Measurements from ENCODE around the gene NTM.

NTM gene

DNA sequence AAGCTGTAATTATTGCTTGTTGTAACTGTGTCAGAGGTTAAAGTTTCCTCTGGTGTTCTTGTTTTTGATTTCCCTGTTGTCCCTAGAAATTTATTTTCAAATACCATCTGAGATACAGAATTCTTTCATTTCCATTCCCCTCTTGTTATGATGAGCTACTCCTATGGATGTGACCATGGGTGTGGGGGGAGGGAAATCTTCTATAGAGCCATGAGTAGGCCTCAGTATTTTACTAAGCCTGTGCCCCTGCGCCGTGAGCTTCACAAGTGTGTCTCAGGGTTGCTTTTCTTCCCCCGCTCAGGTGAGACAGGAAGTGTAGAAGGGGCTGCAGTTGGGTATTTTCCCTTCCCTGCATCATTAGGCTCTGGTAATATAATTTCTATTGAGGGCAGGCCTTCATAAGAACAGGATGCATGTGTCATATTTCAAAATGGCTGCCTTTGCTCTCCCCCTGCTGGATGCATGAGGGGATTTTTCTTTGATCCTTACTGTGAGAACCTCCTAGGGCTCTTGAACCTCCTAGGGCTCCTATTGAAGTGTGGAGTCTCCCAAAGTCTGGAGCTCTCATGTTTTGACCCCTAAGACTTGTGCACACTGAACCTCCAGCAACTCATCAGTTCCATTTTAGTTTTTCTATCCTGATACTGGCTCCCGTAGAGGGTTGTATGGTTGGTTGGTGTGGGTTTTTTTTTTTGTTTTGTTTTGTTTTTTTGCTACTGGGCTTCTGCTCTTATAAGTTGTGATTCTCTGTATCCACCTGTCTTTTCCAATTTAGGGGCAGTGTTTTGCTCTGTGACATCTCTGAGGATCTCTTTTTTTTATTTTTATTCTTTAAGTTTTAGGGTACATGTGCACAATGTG lies 658.2 kb downstream of the NTM start:
- DNase-seq = peak in 1 of 4 experiments; percentile 7

DNA sequence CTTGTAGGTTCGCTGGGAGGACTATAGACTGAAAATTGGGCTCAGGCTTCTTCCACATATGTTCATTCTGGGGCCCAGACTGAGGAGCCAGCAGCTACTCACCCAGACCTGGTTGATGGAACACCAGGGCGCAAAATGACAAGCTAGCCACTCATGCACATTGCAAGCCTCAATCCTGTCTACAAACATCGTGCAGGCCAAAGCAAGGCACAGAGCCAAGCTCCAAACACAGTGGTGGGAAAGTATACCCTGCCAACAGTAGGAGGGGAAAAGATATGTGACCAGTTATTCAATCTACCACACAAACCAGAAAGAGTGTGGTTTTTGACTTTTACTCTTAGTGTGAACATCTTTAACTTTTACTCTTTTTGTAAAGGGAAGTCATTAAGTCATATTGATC lies 660.5 kb downstream of the NTM start:
- no peak for DNase-seq

DNA sequence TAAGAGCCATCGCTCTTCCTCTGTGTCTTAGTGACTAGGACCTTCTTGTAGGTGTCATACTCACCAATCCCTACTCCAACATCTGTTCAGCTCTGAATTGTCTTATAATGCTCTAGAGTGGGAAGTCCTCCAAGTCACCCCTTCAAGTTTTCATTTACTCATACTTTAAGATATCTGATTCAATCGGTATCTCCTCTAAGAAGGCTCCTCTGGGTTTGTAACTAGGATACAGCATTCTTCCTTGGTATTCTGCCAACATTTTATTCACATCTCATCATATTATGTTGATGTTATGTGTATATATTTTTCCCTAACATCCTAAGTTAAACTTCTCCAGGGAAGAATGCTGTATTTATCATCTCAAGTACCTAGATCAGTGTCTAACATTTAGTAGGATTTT lies 662.1 kb downstream of the NTM start:
- DNase-seq = no peak

DNA sequence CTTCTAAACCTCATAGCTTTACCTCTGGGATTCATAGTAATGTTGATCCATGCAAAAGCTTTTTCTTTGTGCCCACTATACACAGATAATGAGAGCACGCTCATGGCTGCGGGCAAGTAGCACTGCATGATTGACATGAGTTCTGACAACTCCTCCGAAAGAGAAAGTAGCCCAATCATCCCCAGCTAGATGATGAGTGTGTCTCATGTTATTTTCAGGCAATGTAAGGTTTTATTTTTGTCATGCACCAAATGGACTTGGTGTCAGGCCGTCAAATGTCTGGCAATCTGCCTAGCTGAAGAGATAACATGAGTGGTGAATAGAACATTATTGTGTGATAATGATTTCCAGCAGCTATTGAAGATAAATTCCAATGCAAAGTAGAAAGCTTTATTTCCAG lies 662.6 kb downstream of the NTM start:
- DNase-seq = no peak

DNA sequence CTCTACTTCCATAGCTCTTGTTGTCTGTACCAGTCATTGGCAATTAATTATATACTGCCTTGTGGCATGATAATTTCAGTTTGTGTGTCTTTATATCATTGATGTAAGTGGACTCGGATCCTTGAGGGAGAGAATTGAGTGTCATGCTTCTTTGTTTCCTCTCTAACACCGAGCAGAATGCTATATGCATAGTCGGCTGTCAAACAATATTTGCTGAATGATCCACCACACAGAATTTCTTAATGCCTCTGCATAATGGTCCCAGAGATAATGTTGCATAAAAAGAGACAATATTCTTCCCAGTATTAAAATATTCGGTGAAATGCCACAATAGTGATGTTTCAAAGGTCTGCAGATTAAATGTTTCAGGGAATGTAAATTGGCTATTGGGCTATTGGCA lies 664.8 kb downstream of the NTM start:
- peak in 2 of 4 experiments; percentile 13 to 30 for DNase-seq

DNA sequence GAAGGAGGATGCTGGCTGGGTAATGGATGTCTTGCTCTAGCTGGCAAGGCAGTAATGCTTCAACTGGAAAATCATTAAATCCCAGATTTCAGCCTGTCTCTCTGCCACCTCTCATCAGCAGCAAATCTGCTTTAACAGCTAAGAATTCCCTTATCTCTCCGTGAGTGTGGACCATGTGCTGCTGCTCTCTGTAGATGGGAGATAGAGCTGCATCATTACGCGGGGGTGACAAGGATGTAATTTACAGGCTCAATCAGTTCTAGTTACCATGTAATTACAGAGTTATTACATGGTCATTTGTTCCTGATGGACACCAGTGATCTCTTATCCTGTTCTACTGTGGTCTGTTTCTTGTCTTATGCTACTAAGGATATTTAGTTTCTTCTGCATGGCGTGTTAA lies 665.4 kb downstream of the NTM start:
- no peak for DNase-seq

DNA sequence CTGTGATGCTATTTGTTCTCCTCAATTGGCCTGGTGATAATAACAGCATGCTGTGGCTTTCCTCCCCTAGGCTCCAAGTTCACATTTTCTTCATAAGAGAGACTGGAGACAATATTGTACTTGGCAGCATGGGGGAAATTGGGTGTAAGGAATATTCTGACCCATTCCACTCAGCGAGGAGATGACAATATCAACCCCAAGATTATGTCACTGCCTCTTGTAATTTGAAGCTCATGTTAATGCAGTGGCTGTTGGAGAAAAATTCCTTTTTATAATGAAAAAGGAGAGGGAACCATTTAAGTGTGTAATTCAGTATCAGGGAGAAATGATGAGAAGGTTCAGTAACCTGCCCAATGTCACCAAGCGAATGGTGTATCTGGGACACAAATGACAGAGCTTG lies 665.8 kb downstream of the NTM start:
- no peak for DNase-seq

DNA sequence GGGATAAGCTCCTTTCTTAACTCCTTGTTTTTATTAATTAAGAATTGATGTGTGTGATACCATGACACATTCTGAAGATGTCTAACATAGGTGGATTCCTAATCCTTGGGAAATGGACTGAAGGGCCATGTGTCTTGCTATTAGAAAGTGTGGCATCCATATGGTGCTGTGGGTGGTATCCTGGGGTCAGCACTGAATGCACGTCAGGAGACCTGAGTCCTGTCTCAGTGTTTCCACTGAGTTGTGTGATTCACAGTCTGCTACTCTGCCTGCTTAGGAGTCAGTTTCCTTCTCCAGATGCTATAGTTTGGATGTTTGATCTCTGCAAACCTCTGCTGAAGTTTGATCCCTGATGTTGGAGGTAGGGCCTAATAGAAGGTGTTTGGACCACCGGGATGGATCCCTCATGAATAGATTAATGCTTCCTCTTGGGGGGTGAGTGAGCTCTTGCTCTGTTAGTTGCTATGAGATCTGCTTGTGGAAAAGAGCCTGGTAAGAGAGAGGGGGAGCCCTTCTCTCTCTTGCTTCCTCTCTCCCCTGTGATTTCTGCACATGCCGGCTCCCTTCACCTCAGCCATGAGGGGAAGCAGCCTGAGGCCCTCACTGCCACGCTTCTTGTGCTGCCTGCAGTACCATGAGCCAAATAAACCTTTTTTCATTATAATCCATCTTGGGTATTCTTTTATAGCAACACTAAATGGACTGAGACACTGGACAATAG lies 666.5 kb downstream of the NTM start:
- DNase-seq = no peak

DNA sequence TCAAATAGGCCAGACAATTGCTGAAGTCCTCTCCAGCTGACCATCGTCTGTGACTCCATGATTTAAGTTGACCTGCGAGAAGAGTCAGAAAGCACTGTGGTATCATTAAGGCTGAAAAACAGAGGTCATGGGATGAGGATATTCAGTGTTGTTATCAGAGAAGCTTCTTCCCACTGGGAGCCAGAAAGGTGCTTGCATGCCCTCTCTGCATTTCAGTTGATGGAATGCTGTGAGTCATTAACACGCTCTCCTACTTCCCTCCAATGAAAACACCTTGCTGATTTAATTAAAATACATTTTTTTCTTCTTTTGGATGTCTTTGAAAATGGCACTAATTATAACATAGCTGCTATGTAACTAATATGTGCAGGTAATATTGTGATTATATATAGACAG lies 667.0 kb downstream of the NTM start:
- no peak for DNase-seq

DNA sequence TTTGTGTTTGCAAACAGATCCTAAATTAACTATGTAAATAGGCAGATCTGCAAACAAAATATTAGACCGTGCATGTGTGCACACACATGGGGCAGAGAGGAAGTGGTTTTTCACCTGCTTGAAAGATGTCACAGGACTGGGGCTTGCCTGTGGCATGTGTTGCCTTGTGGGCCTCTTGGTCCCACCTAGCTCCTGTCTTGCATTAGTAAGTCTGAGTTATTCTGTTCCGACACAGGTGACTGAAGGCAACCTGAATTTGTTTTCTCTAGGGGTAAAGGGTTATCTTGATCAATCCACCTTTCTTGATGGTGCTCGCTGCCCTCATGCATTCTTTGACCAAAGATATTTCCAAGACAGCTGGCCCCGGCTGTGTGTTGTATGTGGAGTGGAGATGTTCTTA lies 667.5 kb downstream of the NTM start:
- no peak for DNase-seq

DNA sequence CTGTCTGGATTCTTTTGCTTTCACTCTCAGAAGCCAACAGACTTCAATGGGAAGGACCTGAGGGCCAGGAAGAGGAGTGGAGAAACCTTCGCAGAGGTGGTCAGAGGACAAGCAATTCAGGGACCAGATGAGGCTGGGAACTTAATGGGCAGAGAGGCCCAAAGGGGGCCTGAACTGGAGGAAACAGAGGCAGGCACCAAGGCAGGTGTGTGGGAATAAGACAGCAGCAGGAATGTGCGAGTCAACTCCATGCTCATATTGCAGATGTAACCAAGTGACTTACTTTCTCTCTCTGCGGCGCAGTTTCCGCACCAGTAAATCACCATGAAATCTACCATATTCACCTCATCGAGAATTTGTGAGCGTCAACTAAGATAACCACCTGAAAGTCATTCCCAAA lies 669.1 kb downstream of the NTM start:
- no peak for DNase-seq

DNA sequence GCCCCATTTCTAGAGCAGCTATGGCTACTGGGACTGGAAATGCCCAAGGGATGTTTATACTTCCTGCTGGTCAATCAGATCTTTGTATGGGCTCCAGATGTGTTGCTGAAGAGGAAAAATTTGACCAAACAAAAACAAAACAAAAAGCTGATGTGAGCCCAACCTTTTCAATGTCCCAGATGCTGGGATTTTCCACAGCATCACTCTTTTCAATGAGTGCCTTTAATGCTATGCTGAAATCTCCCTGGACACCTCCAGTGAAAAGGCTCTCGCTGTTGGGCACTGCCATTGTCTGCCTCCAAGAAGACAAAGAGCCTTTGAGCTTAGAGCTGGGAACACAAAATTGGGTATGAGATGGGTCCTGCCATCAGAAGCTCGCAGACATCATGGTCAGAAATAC lies 671.9 kb downstream of the NTM start:
- no peak for DNase-seq

DNA sequence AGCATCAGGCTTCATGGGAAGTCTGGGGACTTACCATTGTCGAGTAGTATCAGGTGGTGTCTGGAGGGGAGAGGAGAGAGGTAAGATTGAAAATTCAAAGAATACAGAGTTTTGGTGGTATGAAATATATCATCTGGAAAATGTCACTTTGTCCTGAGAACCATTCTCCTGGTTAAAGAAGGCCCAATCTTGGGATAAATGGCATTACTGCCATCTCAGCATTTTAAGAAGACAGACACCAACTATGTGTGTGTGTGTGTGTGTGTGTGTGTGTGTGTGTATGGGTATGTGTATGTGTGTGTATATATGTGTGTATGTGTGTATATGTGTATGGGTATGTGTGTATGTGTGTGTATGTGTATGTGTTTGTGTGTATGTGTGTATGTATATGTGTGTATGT lies 673.3 kb downstream of the NTM start:
- no peak for DNase-seq

DNA sequence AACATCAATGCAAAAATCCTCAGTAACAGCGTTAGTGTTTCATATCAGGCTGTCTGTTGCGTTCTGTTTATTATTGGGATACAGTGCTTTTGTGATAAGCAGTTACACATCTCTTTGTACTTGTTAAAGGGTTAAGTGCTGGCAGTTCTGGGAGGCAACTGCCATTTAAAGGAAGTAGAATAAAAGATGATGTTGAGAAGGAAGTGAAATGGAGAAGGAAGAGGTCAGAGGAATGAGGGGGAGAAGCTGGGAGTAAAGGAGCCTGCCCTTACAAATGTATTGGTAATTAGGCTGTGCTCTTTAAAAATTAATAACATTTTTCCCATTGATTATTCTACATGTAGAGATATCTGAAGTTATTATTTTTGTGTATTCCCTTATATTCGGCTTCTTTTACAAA lies 674.7 kb downstream of the NTM start:
- peak; percentile 23 to 76 (median 66) for DNase-seq

DNA sequence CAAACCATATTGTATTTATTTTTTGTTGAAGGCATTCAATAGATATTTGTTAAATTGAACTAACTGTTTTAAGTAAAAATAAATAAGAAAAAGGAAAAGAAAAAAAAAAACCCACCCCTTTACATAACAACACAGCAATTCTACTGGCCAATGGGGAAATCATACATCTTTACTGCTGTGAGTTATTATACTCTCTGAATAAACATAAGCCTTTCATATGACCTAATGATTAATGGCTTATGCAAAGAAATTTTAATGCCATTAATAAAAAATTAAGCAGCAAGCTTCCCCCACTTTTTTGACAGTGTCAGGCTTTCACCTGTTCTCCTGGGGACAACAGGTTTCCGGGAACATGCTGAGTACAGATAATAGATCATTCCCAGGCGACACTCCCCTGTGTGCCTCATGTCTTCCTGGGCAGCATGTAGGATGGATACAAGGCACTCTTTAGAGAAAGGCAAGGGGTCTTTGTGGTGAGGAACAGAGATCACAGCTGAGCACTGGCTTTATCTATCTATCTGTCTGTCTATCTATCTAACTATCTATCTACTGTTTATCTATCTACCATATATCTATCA lies 676.0 kb downstream of the NTM start:
- no peak for DNase-seq

DNA sequence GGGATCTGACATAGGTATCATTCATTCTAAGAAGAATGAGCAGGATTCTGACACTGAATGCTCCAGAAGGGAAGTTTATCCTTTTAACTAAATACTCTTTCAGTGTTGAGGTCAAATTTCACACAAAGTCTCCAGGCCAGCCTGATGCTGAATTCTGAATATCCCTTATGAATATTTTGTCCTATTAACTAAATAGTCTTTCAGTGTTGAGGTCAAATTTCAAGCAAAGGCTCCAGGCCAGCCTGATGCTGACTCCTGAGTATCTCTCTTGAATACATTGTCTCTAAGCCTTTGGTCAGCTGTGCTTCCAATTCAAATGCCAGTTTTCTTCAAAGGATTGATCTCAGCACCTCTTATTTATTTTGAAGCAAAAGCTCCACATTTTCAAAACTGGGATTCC lies 676.8 kb downstream of the NTM start:
- DNase-seq = no peak

DNA sequence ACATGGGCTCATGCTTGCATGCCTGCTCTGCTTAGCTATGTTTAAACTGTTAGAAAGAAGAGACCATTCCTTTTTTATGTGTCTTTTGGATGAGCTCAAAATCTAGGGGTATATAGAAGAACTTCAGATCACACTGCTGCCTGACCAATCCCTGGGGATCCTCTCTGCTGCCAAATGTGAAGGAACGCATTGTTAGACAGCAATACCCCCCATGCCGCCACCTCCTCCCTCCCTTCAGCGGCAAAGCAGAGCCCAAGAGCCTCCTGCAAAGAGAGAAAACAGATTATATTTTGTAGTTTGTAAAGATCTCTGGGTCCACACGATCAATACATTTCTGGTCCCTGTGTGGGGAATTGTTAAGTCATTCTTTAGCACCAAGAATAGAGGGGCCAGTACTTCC lies 677.6 kb downstream of the NTM start:
- no peak for DNase-seq

DNA sequence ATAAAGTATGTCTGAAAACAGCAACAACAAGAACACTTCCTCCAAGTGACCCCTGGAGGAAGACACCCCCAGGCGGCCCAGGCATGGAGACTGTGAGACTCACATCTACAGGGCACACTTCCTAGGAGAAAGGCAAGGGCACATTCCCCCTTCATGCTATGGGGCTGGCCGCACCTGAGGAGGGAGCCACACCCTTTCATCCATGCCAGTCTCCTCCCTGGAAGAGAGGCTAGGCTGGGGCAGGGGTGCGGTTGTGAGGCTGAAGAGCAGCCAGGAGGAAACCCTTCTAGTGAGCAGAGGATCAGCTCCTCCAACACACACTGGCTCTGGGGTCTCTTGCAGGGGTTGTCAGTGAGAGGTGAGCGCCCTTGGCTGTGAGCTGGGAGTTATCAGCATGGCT lies 678.8 kb downstream of the NTM start:
- no peak for DNase-seq

DNA sequence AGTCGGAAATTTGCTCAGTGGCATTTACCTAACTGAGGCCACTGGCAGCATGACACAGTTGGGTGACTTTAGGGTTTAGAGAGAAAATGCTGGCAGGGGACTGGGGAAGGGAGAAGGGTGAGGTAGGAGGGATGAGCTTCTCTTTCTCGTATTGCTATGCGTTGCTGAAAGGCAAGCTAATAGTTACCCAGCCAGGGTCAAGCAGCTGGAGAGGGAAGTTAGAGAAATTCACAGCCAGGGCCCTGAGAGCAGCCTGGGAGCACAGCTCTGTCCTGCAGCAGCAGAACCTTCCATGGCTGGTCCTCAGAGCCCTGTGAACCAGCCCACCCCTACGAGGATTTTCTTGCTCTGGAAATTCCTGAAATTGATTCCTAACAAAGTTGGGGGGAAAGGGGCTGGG lies 679.6 kb downstream of the NTM start:
- DNase-seq = peak; percentile 35 to 73 (median 66)

DNA sequence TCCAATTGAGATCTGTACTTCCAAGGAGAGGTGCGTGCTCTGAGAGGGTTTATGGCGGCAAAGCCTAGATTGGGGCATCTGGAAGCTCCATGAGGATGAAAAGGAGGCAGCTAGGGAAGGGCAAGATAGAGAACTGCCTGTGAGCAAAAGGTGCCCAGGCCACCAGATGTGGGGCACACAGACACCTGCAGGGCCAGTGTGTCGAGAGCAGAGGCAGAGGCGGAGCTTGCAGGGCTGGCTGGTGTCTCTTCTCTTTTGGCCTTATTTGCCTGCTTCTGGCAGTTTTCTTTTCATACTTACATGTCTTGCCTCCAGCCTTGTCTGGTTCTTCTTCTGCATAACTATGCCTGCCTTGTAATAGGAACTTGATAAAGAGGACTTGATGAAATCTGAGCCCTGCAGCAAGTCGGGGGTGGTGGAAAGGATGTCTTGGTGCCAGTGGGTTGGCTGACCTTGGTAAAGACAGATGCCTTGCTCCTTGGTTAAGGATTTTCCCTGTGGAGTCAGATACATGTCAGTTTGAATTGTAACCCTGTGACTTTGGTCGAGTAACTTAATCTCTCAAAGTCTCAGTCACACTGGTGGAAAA lies 680.3 kb downstream of the NTM start:
- peak in 3 of 4 experiments; percentile 43 to 57 (median 48) for DNase-seq

DNA sequence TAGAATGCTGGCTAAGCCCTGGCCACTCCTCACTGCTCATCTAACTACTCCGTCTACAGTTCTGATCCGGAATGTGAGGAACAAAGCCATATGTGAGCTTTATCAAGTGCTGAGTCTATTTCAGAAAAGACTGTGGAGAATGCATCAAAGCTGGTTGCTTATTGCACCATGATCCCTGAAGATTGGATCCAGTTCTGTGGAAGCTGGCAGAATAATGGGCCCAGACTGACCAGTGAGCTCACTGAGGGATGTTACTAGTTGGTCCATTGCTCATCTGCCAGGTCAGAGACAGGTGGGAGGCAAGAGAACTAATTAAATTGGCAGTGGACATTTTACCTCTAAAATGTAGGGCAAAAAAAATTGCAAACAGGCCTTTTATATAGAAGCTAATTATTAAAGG lies 681.3 kb downstream of the NTM start:
- DNase-seq = no peak

DNA sequence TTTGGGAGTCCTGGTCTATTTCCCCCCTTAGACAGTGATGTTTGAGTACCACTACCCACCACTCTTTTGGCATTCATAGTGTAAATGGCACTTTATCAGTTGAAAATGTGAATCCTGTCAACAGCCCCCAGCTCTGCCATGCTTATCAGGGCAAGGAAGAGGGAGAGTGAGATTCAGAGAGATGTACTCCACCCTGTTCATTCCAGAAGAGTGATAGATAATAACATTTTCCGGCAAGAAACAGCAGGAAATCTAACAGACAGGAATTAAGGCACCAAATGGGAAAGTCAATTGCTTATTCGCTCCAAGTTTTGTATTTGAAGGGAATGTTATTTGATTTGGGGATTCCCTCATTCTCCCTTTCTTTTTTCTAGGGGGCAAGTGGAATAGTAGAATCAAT lies 681.9 kb downstream of the NTM start:
- no peak for DNase-seq

DNA sequence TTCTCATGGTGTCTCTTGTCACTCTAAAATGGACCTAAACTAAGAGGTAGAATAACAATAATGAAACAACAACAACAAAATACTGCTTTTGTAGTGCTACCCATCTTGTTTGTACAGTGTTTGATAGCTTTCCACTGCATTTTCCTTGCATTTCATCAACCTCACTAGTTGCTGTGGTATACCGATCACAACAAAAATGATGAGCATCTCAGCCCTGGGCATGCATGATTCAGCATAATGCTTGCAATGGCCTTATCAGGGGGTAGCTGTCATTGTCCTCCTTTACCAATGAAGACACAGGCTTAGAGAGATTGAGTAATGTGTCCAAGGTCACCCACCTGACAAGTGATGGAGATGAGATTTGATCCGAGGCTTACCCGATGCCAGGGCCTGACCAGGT lies 682.5 kb downstream of the NTM start:
- no peak for DNase-seq

DNA sequence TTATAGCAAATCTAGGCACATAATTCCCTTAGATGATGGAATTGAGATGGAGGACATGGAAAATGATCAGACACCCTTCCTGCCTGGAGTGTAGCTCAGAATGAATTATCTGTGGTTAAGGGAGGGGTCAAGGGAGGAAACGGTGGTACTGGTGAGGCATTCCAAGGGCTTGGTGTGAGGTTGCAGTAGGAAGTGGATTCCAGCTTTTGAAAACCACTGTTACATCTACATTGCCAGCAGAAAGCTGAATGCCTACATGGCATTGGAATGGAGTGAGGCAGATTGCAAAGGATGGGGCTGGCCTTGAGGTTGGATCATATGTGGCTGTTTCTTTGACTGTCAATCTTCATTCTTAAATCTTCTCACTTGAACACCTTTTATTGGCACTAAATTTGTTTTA lies 684.4 kb downstream of the NTM start:
- DNase-seq = no peak

Measured in suppressor macrophage (primary cell).